Neuronal stem cell (in vitro differentiated cells): ENCODE data around the gene WNT3A.

ENCODE experiments used
- DNase-seq: peaks from one replicate; pipeline ENCODE4 v3.0.0-alpha.2; 2013; ENCODE audit warnings: low spot score
- H2AFZ ChIP-seq: one replicate; pipeline ENCODE4 v1.6.1; 2013; ENCODE audit warnings: mild to moderate bottlenecking, low read length, inconsistent platforms
- H2AK5ac ChIP-seq: 2 replicates; pipeline ENCODE4 v1.6.1; 2013; ENCODE audit warnings: low read depth, mild to moderate bottlenecking, inconsistent platforms, low read length, moderate library complexity, mixed read lengths
- H2BK120ac ChIP-seq: 2 replicates; pipeline ENCODE4 v1.6.1; 2013; ENCODE audit warnings: low read depth, mild to moderate bottlenecking, inconsistent platforms, low read length, moderate library complexity, mixed read lengths
- H2BK12ac ChIP-seq: one replicate; pipeline ENCODE4 v1.6.1; 2013; ENCODE audit warnings: low read length, inconsistent platforms
- H2BK15ac ChIP-seq: 2 replicates; pipeline ENCODE4 v1.6.1; 2013; ENCODE audit warnings: mild to moderate bottlenecking, low read length, inconsistent platforms, mixed read lengths
- H2BK5ac ChIP-seq: one replicate; pipeline ENCODE4 v1.6.1; 2013; ENCODE audit warnings: inconsistent platforms, mild to moderate bottlenecking, low read length, moderate library complexity
- H3K14ac ChIP-seq: one replicate; pipeline ENCODE4 v1.6.1; 2013; ENCODE audit warnings: low read length, inconsistent platforms
- H3K18ac ChIP-seq: 2 replicates; pipeline ENCODE4 v1.6.1; 2013; ENCODE audit warnings: low read length, inconsistent platforms
- H3K23ac ChIP-seq: 2 replicates; pipeline ENCODE4 v1.6.1; 2013; ENCODE audit warnings: low read depth, mild to moderate bottlenecking, mixed read lengths, low read length, inconsistent platforms; ENCODE audit not compliant: poor library complexity
- H3K27ac ChIP-seq: replicated peaks from 3 replicates; pipeline ENCODE4 v1.5.1; 2013; ENCODE audit warnings: low read length, inconsistent platforms
- H3K27me3 ChIP-seq, 3 experiments: 2 replicates each; pipeline ENCODE4 v1.6.1; 2013; ENCODE audit warnings: low read length in 3 of 3, mild to moderate bottlenecking in 2 of 3, inconsistent platforms in 1 of 3, low read depth in 1 of 3, mixed read lengths in 1 of 3, moderate library complexity in 1 of 3; ENCODE audit not compliant: control insufficient read depth in 3 of 3, insufficient read depth in 3 of 3
- H3K36me3 ChIP-seq, 2 donors: replicated peaks in 1 of 2; 2 replicates each; pipeline ENCODE4 v1.6.1; 2013; ENCODE audit warnings: low read length in 2 of 2; ENCODE audit not compliant: control insufficient read depth in 2 of 2, insufficient read depth in 2 of 2
- H3K4ac ChIP-seq: 2 replicates; pipeline ENCODE4 v1.6.1; 2013; ENCODE audit warnings: inconsistent platforms, mild to moderate bottlenecking, low read length, moderate library complexity
- H3K4me1 ChIP-seq, 2 donors: 1 replicate in 1 of 2; 2 replicates in 1 of 2; pipeline ENCODE4 v1.6.1; 2013; ENCODE audit warnings: low read length in 2 of 2, low read depth in 1 of 2; ENCODE audit not compliant: control insufficient read depth in 2 of 2, insufficient read depth in 1 of 2
- H3K4me2 ChIP-seq: one replicate; pipeline ENCODE4 v1.6.1; 2013; ENCODE audit warnings: mild to moderate bottlenecking, low read length, inconsistent platforms; ENCODE audit not compliant: insufficient read depth, poor library complexity, severe bottlenecking
- H3K4me3 ChIP-seq, 2 donors: 2 replicates each; pipeline ENCODE4 v1.5.1; 2013; ENCODE audit warnings: low read length in 2 of 2, mild to moderate bottlenecking in 2 of 2, inconsistent platforms in 1 of 2, moderate library complexity in 1 of 2
- H3K79me1 ChIP-seq: one replicate; pipeline ENCODE4 v1.6.1; 2013; ENCODE audit warnings: low read depth, mild to moderate bottlenecking, inconsistent platforms, low read length, moderate library complexity
- H3K9ac ChIP-seq: one replicate; pipeline ENCODE4 v1.6.1; 2013; ENCODE audit warnings: mild to moderate bottlenecking, low read depth, low read length, inconsistent platforms; ENCODE audit not compliant: poor library complexity
- H3K9me3 ChIP-seq, 2 donors: replicated peaks in 1 of 2; 2 replicates each; pipeline versions ENCODE3 to v1.6.1; 2013; ENCODE audit warnings: low read length in 2 of 2, mild to moderate bottlenecking in 2 of 2, inconsistent platforms in 1 of 2, low read depth in 1 of 2, mixed read lengths in 1 of 2, moderate library complexity in 1 of 2; ENCODE audit not compliant: control insufficient read depth in 2 of 2, insufficient read depth in 1 of 2
- H4K8ac ChIP-seq: one replicate; pipeline ENCODE4 v1.6.1; 2013; ENCODE audit warnings: low read depth, mild to moderate bottlenecking, inconsistent platforms, low read length, moderate library complexity
- H4K91ac ChIP-seq: one replicate; pipeline ENCODE4 v1.6.1; 2013; ENCODE audit warnings: low read length, low read depth, mild to moderate bottlenecking, inconsistent platforms; ENCODE audit not compliant: poor library complexity
- WGBS, 2 donors: extraction: QIAGEN DNeasy Blood & Tissue Kit; methylation state at CpG; one replicate each; pipeline ENCODE4 v1.1.7; 2013; ENCODE audit warnings: missing lambda C conversion rate in 2 of 2, mixed read lengths in 1 of 2; ENCODE audit not compliant: insufficient read length in 2 of 2, insufficient replicate concordance in 1 of 2; ENCODE audit errors: extremely low coverage in 2 of 2; 5-methylcytosine and 5-hydroxymethylcytosine counted together

WNT3A gene

GRCh38 chr1:228000836-228001563, 5.8 kb upstream of the WNT3A start:
- WGBS, 2 donors, result no CpG with 5 or more reads among the region's 13 CpGs

GRCh38 chr1:228001738-228002535, 4.9 kb upstream of the WNT3A start:
- peaks cover 0 to 3% of the 10 kb centered on the region in 2 donors for H3K9me3 ChIP-seq
- no peaks in the 10 kb centered on the region for H3K79me1 ChIP-seq
- H2AK5ac ChIP-seq, result no peak overlapping the region
- peaks cover 24 to 53% (median 45%) of the 10 kb centered on the region in 3 experiments for H3K27me3 ChIP-seq
- no peak overlapping the region for H3K4me2 ChIP-seq
- no peak overlapping the region for H2BK120ac ChIP-seq
- H3K23ac ChIP-seq, result no peak overlapping the region
- H3K4ac ChIP-seq, result no peak overlapping the region
- no CpG with 5 or more reads among the region's 15 CpGs for WGBS, 2 donors
- DNase-seq, result no peak
- H2BK5ac ChIP-seq, result no peak overlapping the region
- no peak overlapping the region for H2BK15ac ChIP-seq
- peak overlapping the region; percentile 24 for H3K9ac ChIP-seq
- no peak overlapping the region for H2BK12ac ChIP-seq
- H4K91ac ChIP-seq, result no peak overlapping the region
- no peak overlapping the region for H3K27ac ChIP-seq
- peaks cover 0 to 5% of the 10 kb centered on the region in 2 donors for H3K4me1 ChIP-seq
- no peak overlapping the region for H4K8ac ChIP-seq
- H3K14ac ChIP-seq, result no peak overlapping the region
- no peak overlapping the region for H2AFZ ChIP-seq
- no peak overlapping the region for H3K18ac ChIP-seq
- no peak overlapping the region for H3K4me3 ChIP-seq
- no peaks in the 10 kb centered on the region for H3K36me3 ChIP-seq

More at GRCh38 chr1:228000836-228001563, 5.8 kb upstream of the WNT3A start:
- Histone ChIP-seq H3K36me3 (no peaks in the 10 kb centered on the region), H2BK12ac (no peak overlapping the region), H3K79me1 (no peaks in the 10 kb centered on the region), H2AK5ac (no peak overlapping the region), H2AFZ (no peak overlapping the region), H3K4me3 (no peak overlapping the region), H2BK120ac (no peak overlapping the region), H3K4me1 (peaks cover 0 to 5% of the 10 kb centered on the region in 2 donors), H3K9me3 (peaks cover 2 to 6% of the 10 kb centered on the region in 2 donors), H3K27ac (no peak overlapping the region), H2BK5ac (no peak overlapping the region), H4K8ac (no peak overlapping the region), H3K4ac (no peak overlapping the region), H3K27me3 (peaks cover 16 to 45% (median 36%) of the 10 kb centered on the region in 3 experiments), H3K9ac (no peak overlapping the region), H3K23ac (no peak overlapping the region), H3K14ac (no peak overlapping the region), H2BK15ac (no peak overlapping the region), H3K4me2 (no peak overlapping the region), H4K91ac (no peak overlapping the region), H3K18ac (no peak overlapping the region)
- no peak for DNase-seq

- Histone ChIP-seq H3K4me3 (no peak overlapping the region), H3K79me1 (no peaks in the 10 kb centered on the region), H3K18ac (no peak overlapping the region), H2AK5ac (no peak overlapping the region), H2BK12ac (no peak overlapping the region), H3K9ac (no peak overlapping the region), H3K36me3 (no peaks in the 10 kb centered on the region), H3K14ac (peak overlapping the region; percentile 66), H2BK120ac (no peak overlapping the region), H3K9me3 (peaks cover 0 to 3% of the 10 kb centered on the region in 2 donors), H2AFZ (no peak overlapping the region), H3K4me2 (no peak overlapping the region), H3K27ac (no peak overlapping the region), H4K91ac (no peak overlapping the region), H3K27me3 (peaks cover 32 to 61% (median 53%) of the 10 kb centered on the region in 3 experiments), H2BK5ac (no peak overlapping the region), H3K23ac (no peak overlapping the region), H2BK15ac (no peak overlapping the region), H4K8ac (no peak overlapping the region), H3K4ac (no peak overlapping the region), H3K4me1 (peaks cover 0 to 8% of the 10 kb centered on the region in 2 donors)
- no peak for DNase-seq
- no CpG with 5 or more reads among the region's 3 CpGs for WGBS, 2 donors
Measured at GRCh38 chr1:228002792-228003191, 4.0 kb upstream of the WNT3A start.
